ENCODE results near the gene EMD. TPM values are rescaled to one million over a fixed set of nuclear protein-coding genes. Genes with fewer than 3 reads are reported as not detected.

Gene EMD
- total and polyA plus RNA-seq, 4 donors: 14.1 to 88.1 (median 52.0) TPM

DNA sequence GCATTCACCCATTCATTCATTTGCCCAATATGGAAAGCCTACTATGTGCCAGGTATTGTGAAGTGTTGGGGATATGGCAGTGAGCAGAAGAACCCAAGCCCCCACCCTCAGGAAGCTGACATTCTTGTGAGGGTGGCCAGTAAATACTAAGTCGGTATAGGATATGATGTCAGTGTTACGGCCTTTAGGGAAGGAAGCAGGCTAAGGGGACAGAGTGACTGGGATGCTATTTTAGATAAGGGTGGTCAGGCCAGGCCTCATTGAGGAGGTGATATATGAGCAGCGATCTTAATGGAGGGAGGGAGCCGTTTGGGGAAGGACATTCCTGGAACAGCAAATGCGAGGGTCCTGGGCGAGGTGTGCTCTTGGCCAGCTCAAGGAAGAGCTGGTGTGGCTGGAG is 51.4 kb downstream of the EMD start:
- WGBS (ENCODE audit: insufficient coverage): 79% methylated on average over 6 of the region's 6 CpGs
- Histone ChIP-seq H3K27me3 (ENCODE audit: control insufficient read depth, insufficient read depth, low read length) (no peaks in the 10 kb centered on the region), H3K36me3 (ENCODE audit: control insufficient read depth, insufficient read depth, low read length) (peaks cover 47% of the 10 kb centered on the region), H3K27ac (ENCODE audit: low read depth, low read length) (no peak overlapping the region), H3K9me3 (ENCODE audit: control insufficient read depth, insufficient read depth, low read length) (peaks cover 5% of the 10 kb centered on the region), H3K4me1 (ENCODE audit: control insufficient read depth, insufficient read depth, low read length) (peaks cover 24% of the 10 kb centered on the region), H3K4me3 (ENCODE audit: low read depth, low read length) (no peak overlapping the region)
- DNase-seq (ENCODE audit: low read depth in 4 of 6, low spot score in 6 of 6): no peak

DNA sequence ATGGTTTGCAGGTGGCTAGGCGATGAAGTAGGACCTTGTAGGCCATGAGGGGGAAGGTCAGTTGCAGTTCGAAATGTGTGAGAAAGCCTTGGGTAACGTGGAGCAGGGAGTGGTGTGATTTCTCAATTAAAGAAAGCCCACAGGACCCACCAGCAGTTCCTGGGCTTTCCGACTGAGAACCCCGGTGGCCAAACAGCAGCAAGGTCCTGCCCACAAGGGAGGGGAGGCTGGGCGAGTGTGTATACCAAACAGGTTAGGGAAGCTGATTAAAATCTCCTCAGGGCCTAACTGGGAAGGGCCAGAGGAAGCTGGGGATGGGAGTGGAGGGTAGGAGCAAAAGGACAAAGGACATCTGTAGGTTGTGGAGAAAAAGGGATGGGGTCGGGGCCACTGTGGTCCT is 51.8 kb downstream of the EMD start:
- Histone ChIP-seq H3K4me3 (ENCODE audit: low read depth, low read length) (no peak overlapping the region), H3K4me1 (ENCODE audit: control insufficient read depth, insufficient read depth, low read length) (peaks cover 28% of the 10 kb centered on the region), H3K27ac (ENCODE audit: low read depth, low read length) (no peak overlapping the region), H3K36me3 (ENCODE audit: control insufficient read depth, insufficient read depth, low read length) (peaks cover 52% of the 10 kb centered on the region), H3K27me3 (ENCODE audit: control insufficient read depth, insufficient read depth, low read length) (no peaks in the 10 kb centered on the region), H3K9me3 (ENCODE audit: control insufficient read depth, insufficient read depth, low read length) (peaks cover 5% of the 10 kb centered on the region)
- no peak for DNase-seq (ENCODE audit: low read depth in 4 of 6, low spot score in 6 of 6)
- WGBS (ENCODE audit: insufficient coverage): 70% methylated on average over 7 of the region's 7 CpGs

Small RNAs within 50 kb of the gene (small RNA-seq; reads per million reads assigned to genes)
- not detected for gene SNORA70 (ENCODE audit: low replicate concordance)

Other genes starting within 250 kb of the EMD start
- not detected for gene OPN1LW, start 235.1 kb upstream of the EMD start, total RNA-seq
- not detected for gene OPN1LW, start 235.1 kb upstream of the EMD start, polyA plus RNA-seq (ENCODE audit: insufficient read length in 2 of 2)
- gene OPN1MW, start 196.7 kb upstream of the EMD start, total RNA-seq: not detected
- gene OPN1MW, start 196.7 kb upstream of the EMD start, polyA plus RNA-seq (ENCODE audit: insufficient read length in 2 of 2): not detected
- not detected for gene OPN1MW2, start 159.5 kb upstream of the EMD start, total RNA-seq
- gene OPN1MW2, start 159.5 kb upstream of the EMD start, polyA plus RNA-seq (ENCODE audit: insufficient read length in 2 of 2): not detected
- not detected for gene OPN1MW3, start 121.7 kb upstream of the EMD start, total RNA-seq
- gene OPN1MW3, start 121.7 kb upstream of the EMD start, polyA plus RNA-seq (ENCODE audit: insufficient read length in 2 of 2): not detected
- gene TEX28, start 84.2 kb upstream of the EMD start, total RNA-seq: not detected
- gene TEX28, start 84.2 kb upstream of the EMD start, polyA plus RNA-seq (ENCODE audit: insufficient read length in 2 of 2): not detected
- gene TKTL1, start 83.5 kb upstream of the EMD start, total RNA-seq: 10 to 100 TPM in 1 of 2 donors, 1 to 10 TPM in 1; 1.9 to 14.1 TPM
- 10 to 100 TPM; 17.7 to 22.6 TPM for gene TKTL1, start 83.5 kb upstream of the EMD start, polyA plus RNA-seq (ENCODE audit: insufficient read length in 2 of 2)
- 100 to 1,000 TPM; 187 to 384 TPM for gene FLNA, start 4.7 kb upstream of the EMD start, total RNA-seq
- 100 to 1,000 TPM; 203 to 271 TPM for gene FLNA, start 4.7 kb upstream of the EMD start, polyA plus RNA-seq (ENCODE audit: insufficient read length in 2 of 2)
- gene RPL10, start 19.1 kb downstream of the EMD start, total RNA-seq: 1,000 to 10,000 TPM; 1,775 to 3,365 TPM
- gene RPL10, start 19.1 kb downstream of the EMD start, polyA plus RNA-seq (ENCODE audit: insufficient read length in 2 of 2): 1,000 to 10,000 TPM; 2,002 to 2,049 TPM
- gene DNASE1L1, start 30.0 kb downstream of the EMD start, total RNA-seq: 10 to 100 TPM; 13.4 to 24.6 TPM
- 10 to 100 TPM in 1 of 2 donors, 1 to 10 TPM in 1; 9.9 to 16.4 TPM for gene DNASE1L1, start 30.0 kb downstream of the EMD start, polyA plus RNA-seq (ENCODE audit: insufficient read length in 2 of 2)
- gene TAFAZZIN, start 32.2 kb downstream of the EMD start, total RNA-seq: 10 to 100 TPM; 12.2 to 30.0 TPM
- gene TAFAZZIN, start 32.2 kb downstream of the EMD start, polyA plus RNA-seq (ENCODE audit: insufficient read length in 2 of 2): 10 to 100 TPM; 48.4 to 65.3 TPM
- gene ATP6AP1, start 49.4 kb downstream of the EMD start, total RNA-seq: 10 to 100 TPM; 62.8 to 86.8 TPM
- gene ATP6AP1, start 49.4 kb downstream of the EMD start, polyA plus RNA-seq (ENCODE audit: insufficient read length in 2 of 2): 100 to 1,000 TPM; 196 to 208 TPM
- 100 to 1,000 TPM; 185 to 194 TPM for gene GDI1, start 57.9 kb downstream of the EMD start, total RNA-seq
- gene GDI1, start 57.9 kb downstream of the EMD start, polyA plus RNA-seq (ENCODE audit: insufficient read length in 2 of 2): 100 to 1,000 TPM; 674 to 688 TPM
- 10 to 100 TPM; 17.9 to 47.5 TPM for gene FAM50A, start 64.8 kb downstream of the EMD start, total RNA-seq
- 10 to 100 TPM; 82.1 to 94.8 TPM for gene FAM50A, start 64.8 kb downstream of the EMD start, polyA plus RNA-seq (ENCODE audit: insufficient read length in 2 of 2)
- gene PLXNA3, start 79.0 kb downstream of the EMD start, total RNA-seq: 10 to 100 TPM; 13.3 to 22.5 TPM
- gene PLXNA3, start 79.0 kb downstream of the EMD start, polyA plus RNA-seq (ENCODE audit: insufficient read length in 2 of 2): 100 to 1,000 TPM in 1 of 2 donors, 10 to 100 TPM in 1; 95.0 to 127 TPM
- gene LAGE3, start 100.0 kb downstream of the EMD start, total RNA-seq: 10 to 100 TPM; 10.0 to 38.5 TPM
- 10 to 100 TPM; 43.7 to 46.2 TPM for gene LAGE3, start 100.0 kb downstream of the EMD start, polyA plus RNA-seq (ENCODE audit: insufficient read length in 2 of 2)
- 10 to 100 TPM; 29.6 to 32.1 TPM for gene UBL4A, start 107.3 kb downstream of the EMD start, total RNA-seq
- 10 to 100 TPM; 37.4 to 38.3 TPM for gene UBL4A, start 107.3 kb downstream of the EMD start, polyA plus RNA-seq (ENCODE audit: insufficient read length in 2 of 2)
- gene SLC10A3, start 111.3 kb downstream of the EMD start, total RNA-seq: 10 to 100 TPM in 1 of 2 donors, 1 to 10 TPM in 1; 4.9 to 13.9 TPM
- 10 to 100 TPM in 1 of 2 donors, 1 to 10 TPM in 1; 7.9 to 10.7 TPM for gene SLC10A3, start 111.3 kb downstream of the EMD start, polyA plus RNA-seq (ENCODE audit: insufficient read length in 2 of 2)
- 10 to 100 TPM; 16.1 to 32.7 TPM for gene FAM3A, start 136.9 kb downstream of the EMD start, total RNA-seq
- 10 to 100 TPM; 47.2 to 60.3 TPM for gene FAM3A, start 136.9 kb downstream of the EMD start, polyA plus RNA-seq (ENCODE audit: insufficient read length in 2 of 2)
- gene G6PD, start 167.6 kb downstream of the EMD start, total RNA-seq: 10 to 100 TPM; 18.4 to 31.1 TPM
- 10 to 100 TPM; 41.4 to 45.5 TPM for gene G6PD, start 167.6 kb downstream of the EMD start, polyA plus RNA-seq (ENCODE audit: insufficient read length in 2 of 2)
- 10 to 100 TPM in 1 of 2 donors, 1 to 10 TPM in 1; 7.7 to 16.6 TPM for gene IKBKG, start 168.3 kb downstream of the EMD start, total RNA-seq
- 10 to 100 TPM; 23.8 to 23.9 TPM for gene IKBKG, start 168.3 kb downstream of the EMD start, polyA plus RNA-seq (ENCODE audit: insufficient read length in 2 of 2)
- not detected for gene CTAG1A, start 205.8 kb downstream of the EMD start, total RNA-seq
- not detected for gene CTAG1A, start 205.8 kb downstream of the EMD start, polyA plus RNA-seq (ENCODE audit: insufficient read length in 2 of 2)
- gene CTAG1B, start 240.0 kb downstream of the EMD start, total RNA-seq: not detected
- gene CTAG1B, start 240.0 kb downstream of the EMD start, polyA plus RNA-seq (ENCODE audit: insufficient read length in 2 of 2): not detected